ENCODE data around the gene PNMA1. TPM values are rescaled to one million over a fixed set of nuclear protein-coding genes. Genes with fewer than 3 reads are reported as not detected.
A peak's percentile ranks its signal among the peaks of the same experiment; 100 is the strongest.

The PNMA1 gene
- polyA plus RNA-seq, 4 donors, result 10.8 to 23.5 (median 14.6) TPM

DNA sequence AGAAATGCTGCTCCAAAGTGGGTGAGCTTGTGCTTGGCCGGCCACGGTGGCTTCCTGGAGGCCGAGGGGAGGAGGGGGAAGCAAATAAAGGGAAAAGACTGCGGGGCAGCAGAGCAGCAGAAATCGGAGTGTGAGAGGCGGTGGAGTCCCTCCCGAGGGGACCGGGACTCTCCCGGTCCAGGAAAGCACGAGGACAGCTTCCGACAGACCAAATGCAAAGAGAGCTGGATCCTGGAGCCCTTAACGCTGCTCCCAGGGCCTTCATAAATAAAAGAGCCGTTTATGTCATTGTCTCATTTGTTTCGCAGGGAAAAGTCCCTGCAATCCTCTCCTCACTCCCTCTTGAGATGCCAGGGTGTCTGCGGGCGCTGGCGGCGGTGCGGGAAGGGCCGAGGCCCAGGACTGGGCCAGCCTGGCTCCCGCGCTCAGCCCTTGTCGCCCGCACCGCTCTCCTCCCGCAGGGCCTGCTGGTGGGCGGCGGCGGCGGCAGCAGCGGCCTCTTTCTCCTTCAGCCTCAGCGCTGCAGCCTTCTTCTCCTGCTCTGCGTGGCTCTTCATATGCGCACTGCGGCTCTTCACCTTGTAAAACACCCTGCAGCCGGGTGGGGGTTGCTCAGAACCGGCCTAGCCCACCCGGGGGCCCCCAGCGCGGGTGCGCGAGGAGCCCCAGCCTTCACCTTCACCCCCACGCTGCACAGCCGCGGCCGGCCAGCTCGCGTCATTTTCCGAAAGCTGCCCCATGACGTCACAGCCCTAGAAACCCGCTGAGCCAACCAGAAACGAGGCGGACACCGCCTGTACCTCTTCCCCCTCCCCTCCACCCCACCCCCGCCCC lies 4.5 kb upstream of the PNMA1 start:
- H3K36me3 ChIP-seq (ENCODE audit: control insufficient read depth in 3 of 3, insufficient read depth in 2 of 3, low read depth in 1 of 3, low read length in 3 of 3), result peaks cover 33 to 70% (median 40%) of the 10 kb centered on the region in 3 donors
- H3K4me1 ChIP-seq (ENCODE audit: control insufficient read depth in 3 of 3, insufficient read depth in 2 of 3, low read depth in 1 of 3, low read length in 2 of 3), result peaks cover 0 to 30% (median under 1%) of the 10 kb centered on the region in 3 donors
- H3K27ac ChIP-seq (ENCODE audit: low read depth in 1 of 3, low read length in 2 of 3), result peak overlapping the region in 2 of 3 donors; percentile 14 to 83
- FAIRE-seq (no peak), DNase-seq (peak in 1 of 2 donors; percentile 26)
- WGBS, 3 donors, result 77 to 90% (median 83%) methylated on average over 40 to 55 of the region's 55 CpGs
- H3K9me3 ChIP-seq (ENCODE audit: control insufficient read depth in 2 of 2, insufficient read depth in 1 of 2, low read depth in 1 of 2, low read length in 1 of 2), result no peaks in the 10 kb centered on the region
- H3K27me3 ChIP-seq (ENCODE audit: control insufficient read depth in 3 of 3, insufficient read depth in 3 of 3, low read length in 3 of 3), result no peaks in the 10 kb centered on the region
- H3K4me3 ChIP-seq (ENCODE audit: low read depth in 1 of 3, low read length in 3 of 3), result peak overlapping the region in 1 of 3 donors; percentile 29

DNA sequence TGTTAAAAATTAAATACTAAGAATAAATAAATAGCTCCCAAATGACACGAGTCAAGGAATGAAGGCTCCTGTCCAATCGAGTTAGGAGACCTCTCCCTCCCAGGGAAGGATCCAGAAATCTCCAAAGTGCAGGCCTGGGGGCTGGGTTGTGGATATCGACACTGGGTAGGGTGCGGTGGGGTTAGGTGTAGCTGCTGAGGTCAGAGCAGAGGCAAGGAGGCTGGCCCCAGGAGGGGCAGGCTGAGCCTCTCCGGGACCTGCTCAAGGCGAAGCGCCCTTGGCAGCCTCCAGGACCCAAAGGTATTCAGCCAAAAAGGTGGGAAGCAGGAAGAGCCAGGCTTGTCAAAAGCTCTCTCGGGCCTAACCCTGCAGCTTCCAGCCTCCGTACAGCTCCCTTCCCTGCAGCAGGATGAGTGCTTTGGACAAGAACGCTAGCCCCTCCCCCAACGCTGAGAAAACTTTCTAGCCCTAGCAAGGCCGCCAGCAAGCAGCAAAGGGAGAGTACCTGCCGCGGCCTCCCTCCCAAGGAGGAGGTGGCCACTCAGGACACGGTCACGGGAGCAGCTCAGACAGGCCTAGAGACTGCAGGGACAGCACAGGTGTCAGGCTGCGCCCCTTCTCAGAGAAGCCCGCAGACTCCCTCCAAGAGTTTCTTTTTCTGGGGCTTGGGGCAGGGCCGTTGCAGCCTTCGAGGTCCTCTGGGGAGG lies 3.7 kb upstream of the PNMA1 start:
- H3K4me3 ChIP-seq (ENCODE audit: low read depth in 1 of 3, low read length in 3 of 3), result peak overlapping the region in 1 of 3 donors; percentile 29
- WGBS, 3 donors, result 76 to 91% (median 91%) methylated on average over 20 of the region's 20 CpGs
- no peaks in the 10 kb centered on the region for H3K9me3 ChIP-seq (ENCODE audit: control insufficient read depth in 2 of 2, insufficient read depth in 1 of 2, low read depth in 1 of 2, low read length in 1 of 2)
- peaks cover 30 to 64% (median 39%) of the 10 kb centered on the region in 3 donors for H3K36me3 ChIP-seq (ENCODE audit: control insufficient read depth in 3 of 3, insufficient read depth in 2 of 3, low read depth in 1 of 3, low read length in 3 of 3)
- DNase-seq, result no peak
- H3K27me3 ChIP-seq (ENCODE audit: control insufficient read depth in 3 of 3, insufficient read depth in 3 of 3, low read length in 3 of 3), result peaks cover 0 to 5% (median 0%) of the 10 kb centered on the region in 3 donors
- H3K4me1 ChIP-seq (ENCODE audit: control insufficient read depth in 3 of 3, insufficient read depth in 2 of 3, low read depth in 1 of 3, low read length in 2 of 3), result peaks cover 0 to 32% (median 3%) of the 10 kb centered on the region in 3 donors
- FAIRE-seq, result no peak
- H3K27ac ChIP-seq (ENCODE audit: low read depth in 1 of 3, low read length in 2 of 3), result peak overlapping the region in 2 of 3 donors; percentile 14 to 83

DNA sequence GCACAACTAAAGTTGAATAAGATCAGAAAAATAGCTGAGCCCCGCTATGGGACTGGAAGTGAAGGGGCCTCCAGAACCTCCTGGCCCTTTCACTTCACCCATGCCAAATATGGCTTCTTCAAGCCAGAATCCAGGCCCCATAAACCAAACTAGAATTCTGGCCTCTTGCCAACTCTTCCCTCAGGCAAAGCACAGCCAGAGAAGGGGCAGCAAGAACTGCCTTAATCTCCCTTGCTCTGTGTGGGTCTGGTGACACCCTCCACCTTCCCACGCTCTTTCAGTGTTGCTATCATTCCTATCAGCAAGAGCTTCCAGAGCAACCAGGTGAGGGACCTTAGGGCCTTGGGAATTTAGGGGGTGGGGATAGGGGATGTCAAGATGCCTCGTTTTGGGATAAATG lies 3.1 kb upstream of the PNMA1 start:
- no peak for FAIRE-seq
- Histone ChIP-seq H3K36me3 (ENCODE audit: control insufficient read depth in 3 of 3, insufficient read depth in 2 of 3, low read depth in 1 of 3, low read length in 3 of 3) (peaks cover 28 to 58% (median 34%) of the 10 kb centered on the region in 3 donors), H3K9me3 (ENCODE audit: control insufficient read depth in 2 of 2, insufficient read depth in 1 of 2, low read depth in 1 of 2, low read length in 1 of 2) (no peaks in the 10 kb centered on the region), H3K27me3 (ENCODE audit: control insufficient read depth in 3 of 3, insufficient read depth in 3 of 3, low read length in 3 of 3) (peaks cover 0 to 10% (median 0%) of the 10 kb centered on the region in 3 donors), H3K27ac (ENCODE audit: low read depth in 1 of 3, low read length in 2 of 3) (peak overlapping the region in 2 of 3 donors; percentile 44 to 83), H3K4me3 (ENCODE audit: low read depth in 1 of 3, low read length in 3 of 3) (no peak overlapping the region), H3K4me1 (ENCODE audit: control insufficient read depth in 3 of 3, insufficient read depth in 2 of 3, low read depth in 1 of 3, low read length in 2 of 3) (peaks cover 0 to 37% (median 8%) of the 10 kb centered on the region in 3 donors)
- WGBS, 3 donors, result 78 to 93% (median 88%) methylated on average over 3 of the region's 3 CpGs
- DNase-seq, result no peak

DNA sequence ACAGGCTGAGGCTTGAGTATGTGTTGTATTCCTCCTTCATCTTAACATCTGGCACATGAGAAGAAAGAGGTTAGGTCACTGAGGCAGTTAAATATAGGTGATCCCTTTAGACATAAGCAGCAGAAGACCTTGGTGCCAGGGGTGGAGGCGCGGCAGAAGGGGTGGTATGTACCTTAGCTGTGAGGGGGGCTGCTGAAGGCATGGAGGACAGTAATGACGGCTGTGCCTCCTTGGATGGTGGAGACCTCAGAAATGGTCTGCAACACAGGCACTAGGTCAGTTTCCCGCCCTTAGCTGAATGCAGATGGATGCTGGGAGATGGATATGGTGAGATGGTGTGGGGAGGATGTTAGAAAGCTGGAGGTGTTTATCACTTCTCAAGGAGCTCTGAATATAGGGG lies 1.5 kb upstream of the PNMA1 start:
- no peak for FAIRE-seq
- peaks cover 0 to 10% (median 0%) of the 10 kb centered on the region in 3 donors for H3K27me3 ChIP-seq (ENCODE audit: control insufficient read depth in 3 of 3, insufficient read depth in 3 of 3, low read length in 3 of 3)
- H3K36me3 ChIP-seq (ENCODE audit: control insufficient read depth in 3 of 3, insufficient read depth in 2 of 3, low read depth in 1 of 3, low read length in 3 of 3), result peaks cover 22 to 46% (median 25%) of the 10 kb centered on the region in 3 donors
- peaks cover 0 to 33% (median 8%) of the 10 kb centered on the region in 3 donors for H3K4me1 ChIP-seq (ENCODE audit: control insufficient read depth in 3 of 3, insufficient read depth in 2 of 3, low read depth in 1 of 3, low read length in 2 of 3)
- no peak overlapping the region for H3K27ac ChIP-seq (ENCODE audit: low read depth in 1 of 3, low read length in 2 of 3)
- 94 to 97% (median 96%) methylated on average over 4 of the region's 4 CpGs for WGBS, 3 donors
- H3K4me3 ChIP-seq (ENCODE audit: low read depth in 1 of 3, low read length in 3 of 3), result no peak overlapping the region
- H3K9me3 ChIP-seq (ENCODE audit: control insufficient read depth in 2 of 2, insufficient read depth in 1 of 2, low read depth in 1 of 2, low read length in 1 of 2), result no peaks in the 10 kb centered on the region
- DNase-seq, result no peak

DNA sequence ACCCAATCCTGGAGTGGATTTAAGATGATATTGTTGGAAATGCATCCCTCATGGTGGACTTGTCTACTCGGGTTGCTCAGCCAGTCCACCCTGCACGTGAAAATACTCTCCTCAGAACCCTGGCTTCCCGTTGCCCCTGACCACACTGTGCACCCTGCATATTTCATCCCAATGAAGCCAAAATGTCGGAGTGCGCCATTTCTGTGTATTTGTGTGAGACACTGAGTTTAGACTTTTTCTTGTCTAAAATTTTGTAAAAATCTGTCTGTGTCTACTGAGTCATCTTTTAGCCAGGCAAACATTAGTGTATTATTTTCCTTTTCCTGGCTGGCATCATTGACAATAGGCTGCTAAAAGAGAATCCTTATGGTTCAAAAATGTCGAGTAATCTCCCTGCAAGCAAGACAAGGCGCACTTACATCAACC lies 485 bp upstream of the PNMA1 start:
- Histone ChIP-seq H3K4me3 (ENCODE audit: low read depth in 1 of 3, low read length in 3 of 3) (no peak overlapping the region), H3K4me1 (ENCODE audit: control insufficient read depth in 3 of 3, insufficient read depth in 2 of 3, low read depth in 1 of 3, low read length in 2 of 3) (peaks cover 0 to 33% (median 8%) of the 10 kb centered on the region in 3 donors), H3K9me3 (ENCODE audit: control insufficient read depth in 2 of 2, insufficient read depth in 1 of 2, low read depth in 1 of 2, low read length in 1 of 2) (no peaks in the 10 kb centered on the region), H3K27me3 (ENCODE audit: control insufficient read depth in 3 of 3, insufficient read depth in 3 of 3, low read length in 3 of 3) (peaks cover 0 to 10% (median 0%) of the 10 kb centered on the region in 3 donors), H3K36me3 (ENCODE audit: control insufficient read depth in 3 of 3, insufficient read depth in 2 of 3, low read depth in 1 of 3, low read length in 3 of 3) (peaks cover 18 to 35% (median 20%) of the 10 kb centered on the region in 3 donors), H3K27ac (ENCODE audit: low read depth in 1 of 3, low read length in 2 of 3) (peak overlapping the region in 1 of 3 donors; percentile 87)
- DNase-seq (no peak), FAIRE-seq (no peak)
- WGBS, 3 donors, result 54 to 59% (median 55%) methylated on average over 7 of the region's 7 CpGs

DNA sequence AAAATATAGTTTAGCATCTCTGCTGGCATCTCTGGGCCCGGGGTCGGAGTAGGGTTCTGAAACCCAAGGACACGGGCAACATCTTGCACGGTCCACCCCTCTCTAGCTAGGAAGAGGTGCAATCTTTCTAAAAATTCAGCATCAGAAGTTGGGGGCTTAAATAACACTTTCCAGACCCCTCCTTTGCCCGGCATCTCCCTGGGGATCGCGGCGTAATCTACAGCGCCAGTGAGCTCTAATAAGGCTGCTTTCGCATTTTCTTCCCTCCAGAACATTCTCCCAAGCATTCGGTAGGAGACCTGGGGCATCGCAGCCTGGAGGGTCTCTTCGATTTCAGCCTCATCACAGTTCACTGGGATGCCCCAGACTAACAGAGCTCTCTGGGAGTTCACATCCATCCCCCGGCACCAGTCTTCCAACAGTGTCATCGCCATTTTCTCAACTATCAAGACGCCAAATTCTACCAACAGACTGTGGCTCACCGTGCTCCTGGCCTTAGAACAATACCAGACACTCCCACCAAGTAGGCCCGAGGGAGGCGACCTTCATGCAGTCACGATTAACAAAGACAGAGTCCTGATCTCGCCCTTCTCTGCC lies 880 bp downstream of the PNMA1 start:
- H3K27me3 ChIP-seq (ENCODE audit: control insufficient read depth in 3 of 3, insufficient read depth in 3 of 3, low read length in 3 of 3), result peaks cover 0 to 10% (median 0%) of the 10 kb centered on the region in 3 donors
- peak overlapping the region; percentile 69 to 91 (median 87) for H3K27ac ChIP-seq (ENCODE audit: low read depth in 1 of 3, low read length in 2 of 3)
- peaks cover 7 to 22% (median 11%) of the 10 kb centered on the region in 3 donors for H3K36me3 ChIP-seq (ENCODE audit: control insufficient read depth in 3 of 3, insufficient read depth in 2 of 3, low read depth in 1 of 3, low read length in 3 of 3)
- H3K4me1 ChIP-seq (ENCODE audit: control insufficient read depth in 3 of 3, insufficient read depth in 2 of 3, low read depth in 1 of 3, low read length in 2 of 3), result peaks cover 0 to 33% (median 8%) of the 10 kb centered on the region in 3 donors
- H3K4me3 ChIP-seq (ENCODE audit: low read depth in 1 of 3, low read length in 3 of 3), result peak overlapping the region; percentile 60 to 87 (median 75)
- 3 to 17% (median 12%) methylated on average over 21 of the region's 21 CpGs for WGBS, 3 donors
- FAIRE-seq (no peak), DNase-seq (no peak)
- H3K9me3 ChIP-seq (ENCODE audit: control insufficient read depth in 2 of 2, insufficient read depth in 1 of 2, low read depth in 1 of 2, low read length in 1 of 2), result no peaks in the 10 kb centered on the region

DNA sequence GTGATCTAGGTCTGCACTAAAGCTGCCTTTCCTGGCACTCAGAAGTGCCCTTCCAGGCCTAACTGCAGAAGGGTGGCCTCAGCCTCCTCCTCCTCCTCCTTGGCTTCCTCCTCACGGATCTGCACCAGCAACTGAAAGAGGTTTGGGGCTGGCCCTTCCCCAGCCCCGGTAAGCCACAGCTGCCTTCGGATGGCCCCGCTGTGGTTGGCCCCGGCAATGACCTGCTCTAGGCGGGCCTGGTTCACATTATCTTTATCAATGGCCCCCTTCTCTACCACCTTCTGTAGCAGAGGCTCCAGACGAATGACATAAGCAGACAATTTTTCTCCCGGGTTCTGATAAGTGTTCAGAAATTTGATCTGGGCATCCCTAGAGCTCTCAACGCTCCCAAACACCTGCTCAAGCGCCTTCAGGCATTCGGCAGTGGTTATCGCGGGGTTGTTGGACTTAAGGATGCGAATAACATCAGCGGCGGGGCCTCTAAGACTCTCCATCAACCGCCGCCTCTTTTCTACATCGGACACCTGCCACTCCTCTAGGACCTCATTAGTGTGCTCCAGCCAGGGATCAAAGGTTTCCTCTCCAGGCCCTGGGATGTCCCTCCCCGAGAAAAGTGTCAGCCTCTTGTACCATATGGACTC lies 1.5 kb downstream of the PNMA1 start:
- no peaks in the 10 kb centered on the region for H3K9me3 ChIP-seq (ENCODE audit: control insufficient read depth in 2 of 2, insufficient read depth in 1 of 2, low read depth in 1 of 2, low read length in 1 of 2)
- peaks cover 0 to 10% (median 0%) of the 10 kb centered on the region in 3 donors for H3K27me3 ChIP-seq (ENCODE audit: control insufficient read depth in 3 of 3, insufficient read depth in 3 of 3, low read length in 3 of 3)
- DNase-seq, result peak; percentile 35 to 71
- H3K4me1 ChIP-seq (ENCODE audit: control insufficient read depth in 3 of 3, insufficient read depth in 2 of 3, low read depth in 1 of 3, low read length in 2 of 3), result peaks cover 0 to 27% (median 8%) of the 10 kb centered on the region in 3 donors
- H3K36me3 ChIP-seq (ENCODE audit: control insufficient read depth in 3 of 3, insufficient read depth in 2 of 3, low read depth in 1 of 3, low read length in 3 of 3), result peaks cover 4 to 15% (median 7%) of the 10 kb centered on the region in 3 donors
- H3K27ac ChIP-seq (ENCODE audit: low read depth in 1 of 3, low read length in 2 of 3), result peak overlapping the region; percentile 69 to 91 (median 87)
- WGBS, 3 donors, result 12 to 20% (median 19%) methylated on average over 19 to 20 of the region's 20 CpGs
- no peak for FAIRE-seq
- peak overlapping the region; percentile 60 to 87 (median 75) for H3K4me3 ChIP-seq (ENCODE audit: low read depth in 1 of 3, low read length in 3 of 3)

All from small intestine (tissue), 7 donors.